ENCODE results near the gene DDC. TPM values are rescaled to one million over a fixed set of nuclear protein-coding genes. Genes with fewer than 3 reads are reported as not detected.
A peak's percentile ranks its signal among the peaks of the same experiment; 100 is the strongest.
"Not testable (repeated sequence)": the region's sequence is repeated elsewhere in the genome, so short reads cannot be mapped to it uniquely, and the experiment has no call there.

The DDC gene
- total and polyA plus RNA-seq, 5 donors: 0.41 to 0.50 TPM; not detected in 3

- Histone ChIP-seq H3K9me3 (ENCODE audit: control insufficient read depth, low read length) (no peaks in the 10 kb centered on the region), H3K27ac (ENCODE audit: low read length) (no peak overlapping the region), H3K4me3 (ENCODE audit: low read length) (no peak overlapping the region), H3K4me1 (ENCODE audit: control insufficient read depth, insufficient read depth, low read length) (no peaks in the 10 kb centered on the region), H3K27me3 (ENCODE audit: control insufficient read depth, insufficient read depth) (no peaks in the 10 kb centered on the region)
- intact Hi-C loops (cut with DNase I): no loop called here
- 78% methylated on average over 8 of the region's 8 CpGs for WGBS
- DNase-seq: no peak
- peak; percentile 24 to 37 for ATAC-seq
Measured at GRCh38 chr7:50588937-50589336, 23.7 kb upstream of the DDC start.

GRCh38 chr7:50587737-50588136, 22.5 kb upstream of the DDC start:
- no peaks in the 10 kb centered on the region for H3K27me3 ChIP-seq (ENCODE audit: control insufficient read depth, insufficient read depth)
- WGBS: 67% methylated on average over 6 of the region's 6 CpGs
- no peak for DNase-seq
- H3K4me1 ChIP-seq (ENCODE audit: control insufficient read depth, insufficient read depth, low read length): no peaks in the 10 kb centered on the region
- H3K4me3 ChIP-seq (ENCODE audit: low read length): no peak overlapping the region
- no peak for ATAC-seq
- no peak overlapping the region for H3K27ac ChIP-seq (ENCODE audit: low read length)
- H3K9me3 ChIP-seq (ENCODE audit: control insufficient read depth, low read length): no peaks in the 10 kb centered on the region
- intact Hi-C loops (cut with DNase I): no loop called here

GRCh38 chr7:50584793-50585408, 19.7 kb upstream of the DDC start:
- no peak overlapping the region for H3K27ac ChIP-seq (ENCODE audit: low read length)
- DNase-seq (no peak), ATAC-seq (no peak)
- no peak overlapping the region for H3K4me3 ChIP-seq (ENCODE audit: low read length)
- no peaks in the 10 kb centered on the region for H3K27me3 ChIP-seq (ENCODE audit: control insufficient read depth, insufficient read depth)
- WGBS: 91% methylated on average over 5 of the region's 5 CpGs
- H3K4me1 ChIP-seq (ENCODE audit: control insufficient read depth, insufficient read depth, low read length): no peaks in the 10 kb centered on the region
- intact Hi-C loops (cut with DNase I): no loop called here
- H3K9me3 ChIP-seq (ENCODE audit: control insufficient read depth, low read length): no peaks in the 10 kb centered on the region

GRCh38 chr7:50584386-50584785, 19.2 kb upstream of the DDC start:
- Histone ChIP-seq H3K27me3 (ENCODE audit: control insufficient read depth, insufficient read depth) (no peaks in the 10 kb centered on the region), H3K4me1 (ENCODE audit: control insufficient read depth, insufficient read depth, low read length) (no peaks in the 10 kb centered on the region), H3K27ac (ENCODE audit: low read length) (no peak overlapping the region), H3K4me3 (ENCODE audit: low read length) (no peak overlapping the region), H3K9me3 (ENCODE audit: control insufficient read depth, low read length) (no peaks in the 10 kb centered on the region)
- intact Hi-C loops (cut with DNase I): no loop called here
- DNase-seq: no peak
- WGBS: 88% methylated on average over 4 of the region's 4 CpGs
- peak in 1 of 2 donors; percentile 23 for ATAC-seq

- 96% methylated on average over 4 of the region's 4 CpGs for WGBS
Measured at GRCh38 chr7:50583295-50583694, 18.1 kb upstream of the DDC start.

GRCh38 chr7:50582271-50582670, 17.1 kb upstream of the DDC start:
- H3K9me3 ChIP-seq (ENCODE audit: control insufficient read depth, low read length); DNase-seq; H3K4me1 ChIP-seq (ENCODE audit: control insufficient read depth, insufficient read depth, low read length); intact Hi-C loops (cut with DNase I); ATAC-seq; H3K27ac ChIP-seq (ENCODE audit: low read length); H3K27me3 ChIP-seq (ENCODE audit: control insufficient read depth, insufficient read depth); H3K4me3 ChIP-seq (ENCODE audit: low read length): not testable (repeated sequence)
- 95% methylated on average over 4 of the region's 4 CpGs for WGBS

More at GRCh38 chr7:50583295-50583694, 18.1 kb upstream of the DDC start:
- H3K27ac ChIP-seq (ENCODE audit: low read length); H3K9me3 ChIP-seq (ENCODE audit: control insufficient read depth, low read length); intact Hi-C loops (cut with DNase I); H3K27me3 ChIP-seq (ENCODE audit: control insufficient read depth, insufficient read depth); H3K4me1 ChIP-seq (ENCODE audit: control insufficient read depth, insufficient read depth, low read length); ATAC-seq; H3K4me3 ChIP-seq (ENCODE audit: low read length); DNase-seq: not testable (repeated sequence)

GRCh38 chr7:50580666-50581065, 15.5 kb upstream of the DDC start:
- intact Hi-C loops (cut with DNase I); H3K27me3 ChIP-seq (ENCODE audit: control insufficient read depth, insufficient read depth): not testable (repeated sequence)
- 82% methylated on average over 2 of the region's 2 CpGs for WGBS

GRCh38 chr7:50580057-50580456, 14.9 kb upstream of the DDC start:
- Histone ChIP-seq H3K4me1 (ENCODE audit: control insufficient read depth, insufficient read depth, low read length) (no peaks in the 10 kb centered on the region), H3K4me3 (ENCODE audit: low read length) (no peak overlapping the region), H3K27me3 (ENCODE audit: control insufficient read depth, insufficient read depth) (no peaks in the 10 kb centered on the region), H3K27ac (ENCODE audit: low read length) (no peak overlapping the region), H3K9me3 (ENCODE audit: control insufficient read depth, low read length) (no peaks in the 10 kb centered on the region)
- no peak for DNase-seq
- ATAC-seq: no peak
- 83% methylated on average over 5 of the region's 5 CpGs for WGBS
- intact Hi-C loops (cut with DNase I): no loop called here

More at GRCh38 chr7:50580666-50581065, 15.5 kb upstream of the DDC start:
- not testable (repeated sequence) for H3K4me3 ChIP-seq (ENCODE audit: low read length); H3K27ac ChIP-seq (ENCODE audit: low read length); DNase-seq; H3K4me1 ChIP-seq (ENCODE audit: control insufficient read depth, insufficient read depth, low read length); H3K9me3 ChIP-seq (ENCODE audit: control insufficient read depth, low read length); ATAC-seq

GRCh38 chr7:50578105-50578504, 12.9 kb upstream of the DDC start:
- 95% methylated on average over 4 of the region's 4 CpGs for WGBS
- H3K9me3 ChIP-seq (ENCODE audit: control insufficient read depth, low read length); H3K27me3 ChIP-seq (ENCODE audit: control insufficient read depth, insufficient read depth); ATAC-seq; H3K27ac ChIP-seq (ENCODE audit: low read length); H3K4me3 ChIP-seq (ENCODE audit: low read length); H3K4me1 ChIP-seq (ENCODE audit: control insufficient read depth, insufficient read depth, low read length); DNase-seq; intact Hi-C loops (cut with DNase I): not testable (repeated sequence)

- WGBS: 93% methylated on average over 10 of the region's 10 CpGs
- Histone ChIP-seq H3K4me3 (ENCODE audit: low read length) (no peak overlapping the region), H3K4me1 (ENCODE audit: control insufficient read depth, insufficient read depth, low read length) (no peaks in the 10 kb centered on the region), H3K27ac (ENCODE audit: low read length) (no peak overlapping the region), H3K9me3 (ENCODE audit: control insufficient read depth, low read length) (no peaks in the 10 kb centered on the region), H3K27me3 (ENCODE audit: control insufficient read depth, insufficient read depth) (no peaks in the 10 kb centered on the region)
- intact Hi-C loops (cut with DNase I): no loop called here
- DNase-seq (no peak), ATAC-seq (no peak)
Measured at GRCh38 chr7:50577569-50577968, 12.4 kb upstream of the DDC start.

GRCh38 chr7:50576388-50576787, 11.2 kb upstream of the DDC start:
- H3K4me3 ChIP-seq (ENCODE audit: low read length); H3K27me3 ChIP-seq (ENCODE audit: control insufficient read depth, insufficient read depth); H3K9me3 ChIP-seq (ENCODE audit: control insufficient read depth, low read length); H3K27ac ChIP-seq (ENCODE audit: low read length); ATAC-seq; H3K4me1 ChIP-seq (ENCODE audit: control insufficient read depth, insufficient read depth, low read length); intact Hi-C loops (cut with DNase I): not testable (repeated sequence)
- peak in 1 of 3 donors; percentile 34 for DNase-seq
- WGBS: 77% methylated on average over 6 of the region's 6 CpGs
